Measurements from ENCODE around the gene STK11.

Gene STK11

DNA sequence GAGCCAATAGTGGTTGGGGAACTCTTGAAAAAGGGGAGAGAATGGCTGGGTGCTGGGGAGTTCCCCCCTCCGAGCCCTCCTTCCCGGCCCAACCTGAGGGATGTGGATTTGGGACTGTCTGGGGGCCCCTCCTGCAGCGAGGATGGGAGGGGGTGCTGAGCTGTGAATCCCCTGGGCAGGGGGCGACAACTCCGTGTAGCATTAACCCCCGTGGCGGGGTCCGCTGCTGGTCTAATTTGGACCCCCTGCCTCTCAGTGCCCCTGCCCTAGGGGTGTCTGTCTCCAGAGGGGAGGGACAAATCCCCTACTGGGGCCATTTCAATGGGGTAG is 52.5 kb downstream of the STK11 start:
- TF ChIP-seq, protein P1, sequence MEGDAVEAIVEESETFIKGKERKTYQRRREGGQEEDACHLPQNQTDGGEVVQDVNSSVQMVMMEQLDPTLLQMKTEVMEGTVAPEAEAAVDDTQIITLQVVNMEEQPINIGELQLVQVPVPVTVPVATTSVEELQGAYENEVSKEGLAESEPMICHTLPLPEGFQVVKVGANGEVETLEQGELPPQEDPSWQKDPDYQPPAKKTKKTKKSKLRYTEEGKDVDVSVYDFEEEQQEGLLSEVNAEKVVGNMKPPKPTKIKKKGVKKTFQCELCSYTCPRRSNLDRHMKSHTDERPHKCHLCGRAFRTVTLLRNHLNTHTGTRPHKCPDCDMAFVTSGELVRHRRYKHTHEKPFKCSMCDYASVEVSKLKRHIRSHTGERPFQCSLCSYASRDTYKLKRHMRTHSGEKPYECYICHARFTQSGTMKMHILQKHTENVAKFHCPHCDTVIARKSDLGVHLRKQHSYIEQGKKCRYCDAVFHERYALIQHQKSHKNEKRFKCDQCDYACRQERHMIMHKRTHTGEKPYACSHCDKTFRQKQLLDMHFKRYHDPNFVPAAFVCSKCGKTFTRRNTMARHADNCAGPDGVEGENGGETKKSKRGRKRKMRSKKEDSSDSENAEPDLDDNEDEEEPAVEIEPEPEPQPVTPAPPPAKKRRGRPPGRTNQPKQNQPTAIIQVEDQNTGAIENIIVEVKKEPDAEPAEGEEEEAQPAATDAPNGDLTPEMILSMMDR (IDR thresholded peaks at IDR 0.05; ENCODE audit: low read depth, low read length), result no peak
- TF ChIP-seq, protein P2, sequence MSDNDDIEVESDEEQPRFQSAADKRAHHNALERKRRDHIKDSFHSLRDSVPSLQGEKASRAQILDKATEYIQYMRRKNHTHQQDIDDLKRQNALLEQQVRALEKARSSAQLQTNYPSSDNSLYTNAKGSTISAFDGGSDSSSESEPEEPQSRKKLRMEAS (IDR thresholded peaks at IDR 0.05; ENCODE audit: low read depth, low read length), result no peak
- no peak for TF ChIP-seq POLR2A (IDR thresholded peaks at IDR 0.05; ENCODE audit: extremely low read depth, insufficient read length)
- no peak for TF ChIP-seq MYC (IDR thresholded peaks at IDR 0.05; ENCODE audit: low read depth, low read length)
- H3K4me3 ChIP-seq (ENCODE audit: low read depth, low read length), result no peak overlapping the region
- no peak for DNase-seq (ENCODE audit: low read depth)

DNA sequence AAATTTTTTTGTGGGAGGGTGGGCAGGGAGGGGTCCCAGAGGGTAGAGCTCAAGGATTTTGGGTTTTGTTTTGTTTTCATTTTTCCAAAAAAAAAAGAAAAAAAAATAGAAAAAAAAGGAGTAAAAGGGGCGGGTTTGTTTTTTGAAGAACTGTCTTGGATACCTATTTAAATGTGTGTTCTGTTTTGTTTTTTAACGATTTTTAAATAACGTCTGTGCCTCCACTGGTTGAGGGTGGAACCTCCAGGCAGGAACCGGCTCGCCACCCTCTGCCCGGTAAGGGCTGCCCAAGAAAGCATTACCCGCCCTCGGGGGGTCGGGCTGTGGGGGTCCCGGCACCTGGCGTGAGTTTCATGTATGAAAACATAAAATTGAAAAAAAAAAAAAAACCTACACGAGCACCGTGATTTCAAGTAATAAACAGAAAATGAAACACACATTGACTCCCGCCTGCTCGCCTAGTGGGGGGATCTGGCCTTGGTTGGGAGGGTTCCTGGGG is 53.2 kb downstream of the STK11 start:
- no peak overlapping the region for H3K4me3 ChIP-seq (ENCODE audit: low read depth, low read length)
- DNase-seq (ENCODE audit: low read depth), result no peak
- TF ChIP-seq POLR2A (IDR thresholded peaks at IDR 0.05; ENCODE audit: extremely low read depth, insufficient read length) (no peak), MYC (IDR thresholded peaks at IDR 0.05; ENCODE audit: low read depth, low read length) (no peak)
- TF ChIP-seq, protein P1 (IDR thresholded peaks at IDR 0.05; ENCODE audit: low read depth, low read length), result no peak
- TF ChIP-seq, protein P2 (IDR thresholded peaks at IDR 0.05; ENCODE audit: low read depth, low read length), result no peak

DNA sequence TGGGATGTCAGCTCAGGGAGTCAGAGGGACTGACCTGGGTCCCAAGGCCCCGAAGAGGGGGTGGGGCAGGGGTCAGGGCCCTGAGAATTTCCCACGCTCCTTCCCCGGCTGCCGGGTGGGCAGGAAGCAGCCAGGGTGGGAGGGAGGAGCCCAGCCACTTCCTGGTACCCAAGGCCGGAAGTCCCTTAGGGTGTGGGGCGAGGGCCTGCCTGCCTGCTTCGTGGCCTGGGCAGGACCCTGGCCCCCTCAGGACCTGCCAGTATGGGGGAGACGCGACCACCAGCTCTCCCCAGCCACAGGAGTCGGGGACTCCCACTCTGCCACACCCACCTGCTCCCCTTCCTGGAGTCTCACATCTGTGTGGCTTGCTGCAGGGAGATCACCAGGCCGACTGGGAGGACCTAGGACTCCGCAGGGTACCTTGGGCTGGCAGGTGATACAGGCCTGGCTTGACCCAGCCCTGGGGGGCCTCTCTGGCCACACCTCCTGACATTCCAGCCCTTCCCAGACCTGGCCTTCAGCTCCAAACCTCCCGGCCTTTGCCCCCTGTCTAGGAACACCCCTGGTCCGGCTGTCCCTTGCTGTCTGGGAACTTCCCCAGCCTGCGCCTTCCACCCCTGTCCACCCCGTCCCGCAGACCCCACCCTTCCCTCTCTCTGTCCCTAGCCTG is 53.8 kb downstream of the STK11 start:
- no peak overlapping the region for H3K4me3 ChIP-seq (ENCODE audit: low read depth, low read length)
- peak; percentile 61 for DNase-seq (ENCODE audit: low read depth)

DNA sequence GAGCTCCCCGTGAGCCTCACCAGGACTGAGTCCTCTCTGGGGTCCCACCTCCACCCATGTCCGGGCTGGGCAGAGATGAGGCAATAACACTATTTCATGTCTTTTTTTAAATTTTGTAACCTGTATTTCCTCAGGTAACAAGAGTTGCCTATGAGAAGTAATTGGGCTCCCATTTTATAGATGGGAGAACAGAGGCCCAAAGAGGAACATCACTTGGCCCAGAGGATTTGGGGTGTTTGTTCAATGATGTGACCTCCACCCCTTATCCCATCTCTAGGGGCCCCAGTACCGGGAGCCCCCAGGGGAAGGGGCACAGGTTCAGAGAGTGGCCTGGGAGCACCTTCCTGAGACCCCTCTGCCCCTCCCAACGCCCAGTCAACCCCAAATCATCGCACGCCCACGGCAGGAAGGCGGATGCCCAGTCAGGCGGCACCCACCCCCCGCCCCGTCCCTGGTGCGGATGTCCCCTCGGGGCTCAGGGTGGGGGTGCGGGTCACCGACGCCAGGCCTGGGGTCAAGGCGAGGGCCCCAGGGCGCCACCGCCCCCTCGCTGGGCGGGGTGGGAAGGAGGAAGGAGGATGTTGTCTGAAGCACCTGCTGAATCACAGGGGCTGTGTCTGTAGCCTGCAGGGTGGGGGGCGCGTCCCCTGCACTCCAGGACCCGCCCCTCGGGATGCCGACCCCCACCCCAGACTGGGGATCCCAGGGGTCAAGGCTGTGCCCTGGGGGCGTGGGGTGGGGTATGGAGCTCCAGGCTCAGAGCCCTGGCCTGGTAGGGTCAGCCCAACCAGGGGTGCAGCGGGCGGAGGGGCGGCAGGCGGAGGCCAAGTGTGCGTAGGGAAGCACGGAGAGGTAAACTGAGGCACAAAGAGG is 54.5 kb downstream of the STK11 start:
- H3K4me3 ChIP-seq (ENCODE audit: low read depth, low read length), result no peak overlapping the region
- no peak for DNase-seq (ENCODE audit: low read depth)
- TF ChIP-seq, protein P2 (IDR thresholded peaks at IDR 0.05; ENCODE audit: low read depth, low read length), result no peak
- TF ChIP-seq POLR2A (IDR thresholded peaks at IDR 0.05; ENCODE audit: extremely low read depth, insufficient read length) (no peak), MYC (IDR thresholded peaks at IDR 0.05; ENCODE audit: low read depth, low read length) (no peak)
- TF ChIP-seq, protein P1 (IDR thresholded peaks at IDR 0.05; ENCODE audit: low read depth, low read length), result no peak

More for the DNA sequence above, 53.8 kb downstream of the STK11 start:
- TF ChIP-seq POLR2A (IDR thresholded peaks at IDR 0.05; ENCODE audit: extremely low read depth, insufficient read length) (no peak), MYC (IDR thresholded peaks at IDR 0.05; ENCODE audit: low read depth, low read length) (no peak)
- TF ChIP-seq, protein P2 (IDR thresholded peaks at IDR 0.05; ENCODE audit: low read depth, low read length), result no peak
- TF ChIP-seq, protein P1 (IDR thresholded peaks at IDR 0.05; ENCODE audit: low read depth, low read length), result no peak

DNA sequence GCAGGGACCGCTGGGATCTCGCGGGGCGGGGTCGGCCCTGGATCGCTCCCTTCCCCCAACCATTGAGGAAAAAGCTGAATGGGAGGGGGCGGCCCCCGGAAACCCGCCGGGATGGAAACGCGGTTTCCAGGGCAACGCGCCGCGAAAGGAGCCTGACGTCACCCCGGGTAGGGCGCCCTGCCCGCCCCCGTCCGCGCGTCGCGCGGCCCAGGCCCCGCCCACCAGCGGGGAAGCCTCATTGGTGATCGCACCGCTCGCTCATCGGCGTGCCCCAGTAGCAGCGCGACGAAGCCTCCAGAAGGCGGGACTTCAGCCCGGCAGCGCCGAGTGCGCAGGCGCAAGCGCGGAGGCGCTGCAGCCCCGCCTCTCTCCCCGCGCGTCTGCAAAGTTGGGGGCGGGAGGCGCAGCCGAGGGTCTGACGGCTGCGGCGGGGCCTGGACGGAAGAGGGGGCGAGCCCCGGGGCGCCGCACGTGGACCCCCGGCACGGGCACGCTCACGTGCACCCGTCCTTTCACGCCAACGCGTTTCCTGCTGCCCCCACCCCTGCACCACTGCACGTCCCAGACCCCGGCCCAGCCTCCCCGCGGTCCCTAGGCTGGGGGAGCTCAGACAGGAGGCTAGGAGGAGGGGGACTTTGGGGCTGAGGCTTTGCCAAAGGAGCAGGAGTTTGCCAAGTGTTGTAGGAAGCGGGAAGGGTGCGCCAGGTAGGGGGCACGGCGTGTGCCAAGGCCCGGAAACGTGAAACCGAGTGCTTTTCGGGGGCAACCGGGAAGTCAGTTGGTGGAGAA is 55.4 kb downstream of the STK11 start:
- DNase-seq (ENCODE audit: low read depth), result peak; percentile 88
- TF ChIP-seq MYC (IDR thresholded peaks at IDR 0.05; ENCODE audit: low read depth, low read length), result no peak
- TF ChIP-seq, protein P2 (IDR thresholded peaks at IDR 0.05; ENCODE audit: low read depth, low read length), result no peak
- TF ChIP-seq, protein P1 (IDR thresholded peaks at IDR 0.05; ENCODE audit: low read depth, low read length), result no peak
- no peak for TF ChIP-seq POLR2A (IDR thresholded peaks at IDR 0.05; ENCODE audit: extremely low read depth, insufficient read length)
- H3K4me3 ChIP-seq (ENCODE audit: low read depth, low read length), result peak overlapping the region; percentile 53

All from NB4 (cell line).